Mesenchymal stem cell (in vitro differentiated cells and primary cell): ENCODE measurements around the gene KDM4C.

Source experiments
- DNase-seq: peaks from one replicate; pipeline ENCODE4 v3.0.0-alpha.2; 2013
- H2AFZ ChIP-seq: one replicate; pipeline ENCODE4 v1.6.1; 2013; ENCODE audit warnings: low read depth, mild to moderate bottlenecking, control low read depth, inconsistent platforms, low read length, moderate library complexity
- H2AK5ac ChIP-seq: 2 replicates; pipeline ENCODE4 v1.6.1; 2013; ENCODE audit warnings: low read length, moderate library complexity, mild to moderate bottlenecking, inconsistent platforms; ENCODE audit not compliant: severe bottlenecking
- H2BK120ac ChIP-seq: one replicate; pipeline ENCODE4 v1.6.1; 2013; ENCODE audit warnings: low read depth, mild to moderate bottlenecking, inconsistent platforms, low read length, moderate library complexity
- H2BK12ac ChIP-seq, 2 experiments: one replicate each; pipeline ENCODE4 v1.6.1; 2013; ENCODE audit warnings: inconsistent platforms in 2 of 2, low read length in 2 of 2, mild to moderate bottlenecking in 2 of 2, moderate library complexity in 2 of 2, control low read depth in 1 of 2
- H2BK15ac ChIP-seq: one replicate; pipeline ENCODE4 v1.6.1; 2013; ENCODE audit warnings: mild to moderate bottlenecking, low read depth, inconsistent platforms; ENCODE audit not compliant: poor library complexity, severe bottlenecking
- H2BK5ac ChIP-seq: 2 replicates; pipeline ENCODE4 v1.6.1; 2013; ENCODE audit warnings: low read depth, mild to moderate bottlenecking, low read length, control low read depth, inconsistent platforms; ENCODE audit not compliant: poor library complexity, severe bottlenecking
- H3K14ac ChIP-seq, 2 experiments: one replicate each; pipeline ENCODE4 v1.6.1; 2013; ENCODE audit warnings: inconsistent platforms in 2 of 2, low read length in 2 of 2, control low read depth in 1 of 2, mild to moderate bottlenecking in 1 of 2, moderate library complexity in 1 of 2
- H3K18ac ChIP-seq, 2 experiments: one replicate each; pipeline ENCODE4 v1.6.1; 2013; ENCODE audit warnings: inconsistent platforms in 2 of 2, low read length in 2 of 2, control low read depth in 1 of 2, low read depth in 1 of 2, mild to moderate bottlenecking in 1 of 2
- H3K23ac ChIP-seq, 2 experiments: one replicate each; pipeline ENCODE4 v1.6.1; 2013; ENCODE audit warnings: inconsistent platforms in 2 of 2, low read length in 2 of 2, mild to moderate bottlenecking in 2 of 2, moderate library complexity in 2 of 2, control low read depth in 1 of 2
- H3K27ac ChIP-seq: 2 replicates; pipeline ENCODE4 v1.5.1; 2013; ENCODE audit warnings: mild to moderate bottlenecking, moderate library complexity, low read length, control low read depth, inconsistent platforms; ENCODE audit not compliant: poor library complexity, severe bottlenecking
- H3K27me3 ChIP-seq, 2 experiments: 2 replicates each; pipeline versions ENCODE4 v1.6.1 to v1.7.0; 2013; ENCODE audit warnings: low read length in 2 of 2, mild to moderate bottlenecking in 2 of 2, moderate library complexity in 2 of 2, control low read depth in 1 of 2, inconsistent platforms in 1 of 2; ENCODE audit not compliant: control insufficient read depth in 1 of 2, insufficient read depth in 1 of 2
- H3K36me3 ChIP-seq, 2 experiments: 2 replicates each; pipeline versions ENCODE4 v1.6.1 to v1.7.0; 2013; ENCODE audit warnings: low read length in 2 of 2, control low read depth in 1 of 2, inconsistent platforms in 1 of 2, low read depth in 1 of 2, mild to moderate bottlenecking in 1 of 2; ENCODE audit not compliant: insufficient read depth in 2 of 2, control insufficient read depth in 1 of 2
- H3K4ac ChIP-seq, 2 experiments: one replicate each; pipeline ENCODE4 v1.6.1; 2013; ENCODE audit warnings: inconsistent platforms in 2 of 2, low read length in 2 of 2, mild to moderate bottlenecking in 2 of 2, moderate library complexity in 2 of 2, control low read depth in 1 of 2, low read depth in 1 of 2
- H3K4me1 ChIP-seq: 2 replicates; pipeline ENCODE4 v1.6.1; 2013; ENCODE audit warnings: low read depth, low read length, control low read depth; ENCODE audit not compliant: control insufficient read depth, insufficient read depth
- H3K4me2 ChIP-seq: 2 replicates; pipeline ENCODE4 v1.6.1; 2013; ENCODE audit warnings: low read length, mild to moderate bottlenecking, inconsistent platforms; ENCODE audit not compliant: poor library complexity, severe bottlenecking
- H3K4me3 ChIP-seq, 2 experiments: 2 replicates each; pipeline versions ENCODE4 v1.5.1 to v1.7.0; 2013; ENCODE audit warnings: low read length in 2 of 2, mild to moderate bottlenecking in 2 of 2, control low read depth in 1 of 2, low read depth in 1 of 2; ENCODE audit not compliant: insufficient read depth in 1 of 2
- H3K79me1 ChIP-seq: replicated peaks from 2 replicates; pipeline ENCODE4 v1.6.1; 2013; ENCODE audit warnings: mild to moderate bottlenecking, control low read depth, low read length, inconsistent platforms; ENCODE audit not compliant: poor library complexity, severe bottlenecking
- H3K9ac ChIP-seq: 2 replicates; pipeline ENCODE4 v1.7.0; 2013; ENCODE audit warnings: mild to moderate bottlenecking, low read length, moderate library complexity
- H3K9me3 ChIP-seq: 2 replicates; pipeline ENCODE4 v1.7.0; 2013; ENCODE audit warnings: mild to moderate bottlenecking, low read length; ENCODE audit not compliant: control insufficient read depth
- H4K8ac ChIP-seq: one replicate; pipeline ENCODE4 v1.6.1; 2013; ENCODE audit warnings: inconsistent platforms, mild to moderate bottlenecking, low read length, moderate library complexity
- H4K91ac ChIP-seq: one replicate; pipeline ENCODE4 v1.6.1; 2013; ENCODE audit warnings: mild to moderate bottlenecking, low read length, inconsistent platforms
- WGBS: methylation state at CpG from one replicate; pipeline ENCODE4 v1.1.7; 2013; ENCODE audit warnings: mixed read lengths; 5-methylcytosine and 5-hydroxymethylcytosine counted together

Gene KDM4C

DNA sequence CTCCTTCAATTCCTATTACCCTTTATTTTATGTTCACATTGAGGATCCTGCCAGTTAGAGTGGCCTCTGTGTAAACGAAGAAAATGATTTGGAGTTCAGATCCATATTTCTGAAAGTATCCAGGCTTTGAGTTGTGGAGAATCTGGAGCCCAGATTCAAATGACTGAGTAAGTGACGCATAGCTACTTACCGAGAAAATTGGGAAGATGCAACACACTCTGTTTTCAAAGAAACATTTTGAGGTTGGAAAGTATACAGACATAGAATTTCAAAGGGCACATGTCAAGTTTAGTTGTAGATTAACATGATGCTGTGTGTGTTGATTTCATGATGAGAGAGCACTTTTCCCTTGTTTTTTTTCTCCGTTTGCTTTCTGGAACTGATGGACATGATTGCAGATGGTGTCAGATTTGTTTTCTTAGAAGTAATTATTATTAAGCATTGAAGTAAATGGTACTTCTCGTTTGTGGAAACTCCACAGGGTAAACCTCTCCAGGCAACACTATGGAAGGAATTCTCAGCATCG is 148.1 kb downstream of the KDM4C start:
- no peak overlapping the region for H3K14ac ChIP-seq
- no peak overlapping the region for H3K4me2 ChIP-seq
- peaks cover 8% of the 10 kb centered on the region for H3K79me1 ChIP-seq
- no peak overlapping the region for H2BK12ac ChIP-seq
- no peak overlapping the region for H2BK5ac ChIP-seq
- no peak overlapping the region for H2AFZ ChIP-seq
- no peak overlapping the region for H4K8ac ChIP-seq
- no peak overlapping the region for H2AK5ac ChIP-seq
- peaks cover 7% of the 10 kb centered on the region for H3K4me1 ChIP-seq
- no peak overlapping the region for H3K4ac ChIP-seq
- WGBS: 94% methylated on average over 6 of the region's 6 CpGs
- H2BK15ac ChIP-seq: no peak overlapping the region
- H3K23ac ChIP-seq: no peak overlapping the region
- no peak overlapping the region for H3K27ac ChIP-seq
- peaks cover 0 to 3% of the 10 kb centered on the region in 2 experiments for H3K36me3 ChIP-seq
- no peaks in the 10 kb centered on the region for H3K9me3 ChIP-seq
- no peak overlapping the region for H3K18ac ChIP-seq
- H4K91ac ChIP-seq: no peak overlapping the region
- no peak for DNase-seq
- H2BK120ac ChIP-seq: no peak overlapping the region
- H3K4me3 ChIP-seq: no peak overlapping the region
- H3K27me3 ChIP-seq: no peaks in the 10 kb centered on the region
- H3K9ac ChIP-seq: no peak overlapping the region

DNA sequence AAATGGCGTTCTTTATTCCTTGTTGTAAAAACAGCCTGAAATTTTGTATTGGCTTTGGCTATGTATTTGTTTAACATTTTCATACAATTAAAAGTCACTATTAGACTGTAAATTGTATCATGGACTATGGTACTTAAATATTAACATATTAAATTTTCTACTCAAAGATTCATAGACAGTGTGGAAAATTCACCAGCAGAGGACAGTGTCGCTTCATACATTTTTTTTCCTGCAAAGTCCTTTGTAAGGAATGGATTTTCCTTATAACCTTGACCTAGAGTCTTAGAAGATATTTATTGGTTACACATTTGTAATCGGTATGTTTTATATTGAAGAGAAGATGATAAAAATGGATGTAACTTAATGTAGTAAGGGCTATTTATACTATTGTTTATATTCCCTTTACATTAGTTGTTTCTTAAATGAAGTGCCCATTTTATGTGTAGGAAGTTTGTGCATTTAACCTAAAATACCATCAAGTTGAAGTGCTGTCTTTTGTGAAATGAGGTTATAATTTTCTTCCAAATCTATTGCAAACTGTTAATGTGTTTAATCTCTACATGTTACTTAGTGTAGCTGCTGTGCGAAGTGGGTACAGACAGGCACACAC is 150.1 kb downstream of the KDM4C start:
- no peak overlapping the region for H2BK5ac ChIP-seq
- DNase-seq: peak; percentile 57
- H3K27me3 ChIP-seq: no peaks in the 10 kb centered on the region
- H3K79me1 ChIP-seq: peaks cover 12% of the 10 kb centered on the region
- WGBS: 83% methylated on average over 2 of the region's 4 CpGs
- H3K14ac ChIP-seq: no peak overlapping the region
- H4K8ac ChIP-seq: no peak overlapping the region
- H3K4ac ChIP-seq: no peak overlapping the region
- H3K36me3 ChIP-seq: no peaks in the 10 kb centered on the region
- peaks cover 7% of the 10 kb centered on the region for H3K4me1 ChIP-seq
- H3K23ac ChIP-seq: no peak overlapping the region
- H3K4me3 ChIP-seq: no peak overlapping the region
- H3K18ac ChIP-seq: no peak overlapping the region
- peak overlapping the region; percentile 7 for H2AK5ac ChIP-seq
- H2BK120ac ChIP-seq: no peak overlapping the region
- no peak overlapping the region for H2BK15ac ChIP-seq
- no peak overlapping the region for H2AFZ ChIP-seq
- H4K91ac ChIP-seq: no peak overlapping the region
- no peak overlapping the region for H2BK12ac ChIP-seq
- H3K9ac ChIP-seq: no peak overlapping the region
- H3K27ac ChIP-seq: no peak overlapping the region
- no peak overlapping the region for H3K4me2 ChIP-seq
- H3K9me3 ChIP-seq: no peaks in the 10 kb centered on the region

DNA sequence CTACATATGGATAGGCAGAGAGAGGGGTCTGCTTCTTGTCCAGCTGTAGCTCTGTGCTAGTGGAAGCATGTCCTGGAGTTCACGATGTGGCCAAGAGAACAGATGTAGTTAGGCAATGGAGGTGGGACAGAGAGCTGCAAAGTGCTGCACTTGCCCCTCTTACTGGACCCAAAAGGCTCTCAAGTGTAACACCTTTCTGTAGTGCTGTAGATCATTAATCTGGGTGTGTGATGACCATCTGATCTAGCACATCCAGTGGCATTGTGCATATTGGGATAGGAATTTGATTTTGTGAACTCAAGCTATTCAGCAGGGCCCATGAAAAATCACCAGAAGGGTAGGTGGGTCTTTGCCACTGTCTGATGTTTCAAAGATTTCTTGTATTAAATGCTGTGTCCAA is 151.4 kb downstream of the KDM4C start:
- Histone ChIP-seq H2AK5ac (no peak overlapping the region), H3K9ac (no peak overlapping the region), H3K9me3 (no peaks in the 10 kb centered on the region), H3K4me2 (no peak overlapping the region), H4K91ac (no peak overlapping the region), H3K4me3 (no peak overlapping the region), H2BK120ac (no peak overlapping the region), H2BK5ac (no peak overlapping the region), H2BK12ac (no peak overlapping the region), H3K27ac (no peak overlapping the region), H3K23ac (no peak overlapping the region), H2AFZ (no peak overlapping the region), H3K18ac (no peak overlapping the region), H3K27me3 (no peaks in the 10 kb centered on the region), H2BK15ac (no peak overlapping the region), H3K4me1 (peaks cover 7% of the 10 kb centered on the region), H3K4ac (no peak overlapping the region), H3K36me3 (no peaks in the 10 kb centered on the region), H3K14ac (no peak overlapping the region), H4K8ac (no peak overlapping the region), H3K79me1 (peaks cover 14% of the 10 kb centered on the region)
- DNase-seq: no peak
- WGBS: 52% methylated on average over 1 of the region's 1 CpG

- no peaks in the 10 kb centered on the region for H3K27me3 ChIP-seq
- WGBS: 60% methylated on average over 1 of the region's 2 CpGs
- no peak overlapping the region for H3K4me3 ChIP-seq
- H3K9me3 ChIP-seq: no peaks in the 10 kb centered on the region
- no peak overlapping the region for H2AK5ac ChIP-seq
- no peak overlapping the region for H2AFZ ChIP-seq
- H3K23ac ChIP-seq: no peak overlapping the region
- no peak overlapping the region for H2BK120ac ChIP-seq
- no peak overlapping the region for H2BK5ac ChIP-seq
- H3K14ac ChIP-seq: no peak overlapping the region
- H3K36me3 ChIP-seq: no peaks in the 10 kb centered on the region
- no peak overlapping the region for H3K4me2 ChIP-seq
- H3K27ac ChIP-seq: no peak overlapping the region
- H2BK12ac ChIP-seq: no peak overlapping the region
- peaks cover 7% of the 10 kb centered on the region for H3K4me1 ChIP-seq
- peaks cover 15% of the 10 kb centered on the region for H3K79me1 ChIP-seq
- no peak overlapping the region for H3K9ac ChIP-seq
- H4K91ac ChIP-seq: no peak overlapping the region
- DNase-seq: peak; percentile 25
- no peak overlapping the region for H3K18ac ChIP-seq
- no peak overlapping the region for H2BK15ac ChIP-seq
- no peak overlapping the region for H3K4ac ChIP-seq
- H4K8ac ChIP-seq: no peak overlapping the region
These were observed 152.3 kb downstream of the KDM4C start for GRCh38 chr9:6910032-6910431.
